Activated CD8-positive, alpha-beta memory T cell treated with anti-CD3 and anti-CD28 coated beads, Interleukin-2, amount 50 U/mL, for 24 hours (primary cell): ENCODE results near the gene SMAD9.

Experiments
- DNase-seq: peaks from one replicate; pipeline ENCODE4 v3.0.0-alpha.2; 2020; ENCODE audit errors: extremely low read depth

SMAD9 gene

DNA sequence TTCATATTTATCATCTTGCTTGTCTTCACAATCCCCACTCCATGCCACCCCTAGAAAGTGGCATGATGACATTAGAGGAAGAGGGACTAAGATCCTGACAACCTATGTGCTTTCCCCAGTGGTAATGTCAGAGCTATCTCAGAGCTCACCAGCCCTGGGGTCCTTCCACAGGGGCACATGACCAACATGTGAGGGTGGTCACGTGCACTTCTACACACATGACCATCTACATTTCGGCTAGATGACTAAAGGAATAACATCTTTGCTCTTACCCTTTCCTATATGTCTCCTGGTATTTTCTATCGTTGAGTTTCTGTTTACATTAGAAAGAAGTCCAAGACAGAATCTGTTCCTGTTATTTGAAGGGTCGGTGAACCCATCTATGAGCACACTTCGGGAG lies 54.8 kb downstream of the SMAD9 start:
- DNase-seq = no peak

DNA sequence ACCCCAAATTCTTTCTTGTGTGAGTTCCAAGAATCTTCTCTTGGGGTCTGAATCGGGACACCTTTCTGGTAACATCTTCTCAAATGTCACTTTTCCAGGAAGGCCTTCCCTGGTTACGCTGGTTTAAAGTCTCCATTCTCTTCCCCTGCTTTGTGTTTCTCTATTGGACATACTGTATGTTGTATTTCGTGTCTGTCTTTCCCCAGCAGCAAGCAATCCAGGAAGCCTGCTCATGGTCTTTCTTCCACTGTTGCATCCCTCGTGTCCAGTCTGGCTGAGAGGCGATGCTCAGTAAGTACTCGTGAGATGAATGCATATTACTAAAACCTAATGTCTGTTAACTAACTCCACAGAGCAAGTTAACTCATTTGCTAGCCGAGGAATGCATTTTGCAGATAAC lies 57.3 kb downstream of the SMAD9 start:
- no peak for DNase-seq

DNA sequence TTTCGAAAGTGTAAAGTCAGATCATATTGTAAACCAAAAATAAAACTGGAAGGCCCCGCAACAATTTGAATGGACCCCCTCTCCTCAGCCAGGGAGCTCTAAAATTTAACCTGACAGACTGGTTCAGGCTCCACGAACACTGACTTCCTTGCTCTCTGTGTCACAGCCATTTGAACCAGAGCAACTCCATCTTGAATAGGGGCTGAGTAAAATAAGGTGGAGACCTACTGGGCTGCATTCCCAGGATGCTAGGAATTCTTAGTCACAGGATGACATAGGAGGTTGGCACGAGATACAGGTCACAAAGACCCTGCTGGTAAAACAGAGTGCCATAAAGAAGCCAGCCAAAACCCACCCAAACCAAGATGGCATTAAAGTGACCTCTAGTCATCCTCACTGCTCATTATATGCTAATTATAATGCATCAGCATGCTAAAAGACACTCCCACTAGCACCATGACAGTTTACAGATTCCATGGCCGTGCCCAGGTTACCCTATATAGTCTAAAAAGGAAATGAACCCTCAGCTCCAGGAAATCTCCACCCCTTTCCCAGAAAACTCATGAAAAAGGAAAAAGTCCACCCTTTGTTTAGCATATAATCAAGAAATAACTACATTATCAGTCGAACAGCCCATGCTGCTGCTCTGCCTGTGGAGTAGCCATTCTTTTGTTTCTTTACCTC lies 57.9 kb downstream of the SMAD9 start:
- no peak for DNase-seq

GRCh38 chr13:36859259-36859658 lies 60.8 kb downstream of the SMAD9 start:
- no peak for DNase-seq

GRCh38 chr13:36858290-36858689 lies 61.7 kb downstream of the SMAD9 start:
- DNase-seq = no peak

- no peak for DNase-seq
Observed at GRCh38 chr13:36857253-36857652, 62.8 kb downstream of the SMAD9 start.

- no peak for DNase-seq
Observed at GRCh38 chr13:36850790-36851438, 69.1 kb downstream of the SMAD9 start.

- no peak for DNase-seq
Observed at GRCh38 chr13:36848199-36848982, 71.6 kb downstream of the SMAD9 start.

DNA sequence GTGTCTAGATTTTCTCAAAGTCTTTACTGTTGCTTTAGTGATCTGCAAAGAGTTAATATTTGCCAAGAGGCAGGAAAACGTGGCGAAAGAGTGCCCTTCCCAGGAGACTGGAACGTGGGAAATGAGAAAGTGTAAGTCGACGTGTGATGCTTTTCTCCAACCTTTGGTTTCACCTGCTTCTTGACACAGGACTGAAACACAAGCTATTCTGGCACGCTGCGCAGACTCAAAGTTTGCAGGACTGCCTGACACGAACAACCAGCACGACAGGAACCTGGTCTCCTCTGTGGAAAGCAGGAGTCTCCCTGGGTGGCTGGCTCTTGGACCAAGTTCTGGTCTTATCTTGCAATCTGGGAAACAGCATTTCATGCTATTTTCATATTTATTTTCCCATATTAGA lies 72.4 kb downstream of the SMAD9 start:
- no peak for DNase-seq

- DNase-seq = no peak
Observed at GRCh38 chr13:36841391-36841790, 78.6 kb downstream of the SMAD9 start.

DNA sequence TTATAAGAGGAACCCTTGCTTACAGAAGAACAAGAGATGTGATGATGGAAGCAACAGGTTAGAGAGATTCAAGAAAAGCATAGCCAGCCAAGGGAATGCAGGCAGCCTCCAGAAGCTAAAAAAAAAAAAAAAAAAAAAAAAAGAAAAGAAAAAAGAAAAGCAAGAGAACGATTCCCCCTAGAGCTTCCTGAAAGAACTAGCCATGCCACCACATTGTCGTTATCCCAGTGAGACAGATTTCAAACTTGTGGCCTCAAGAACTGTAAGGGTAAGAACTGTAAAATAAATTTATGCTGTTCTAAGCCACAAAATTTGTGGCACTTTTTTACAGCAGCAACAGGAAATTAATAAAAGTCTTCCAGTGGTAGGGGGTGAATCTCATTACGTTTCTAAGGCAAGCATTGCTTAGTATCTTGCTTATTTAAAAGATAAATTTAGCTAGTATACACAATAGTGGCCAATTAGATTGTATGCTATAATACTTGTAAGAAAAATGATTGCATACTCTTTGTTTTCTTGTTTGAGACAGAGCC lies 79.3 kb downstream of the SMAD9 start:
- no peak for DNase-seq

GRCh38 chr13:36839981-36840380 lies 80.1 kb downstream of the SMAD9 start:
- no peak for DNase-seq

DNA sequence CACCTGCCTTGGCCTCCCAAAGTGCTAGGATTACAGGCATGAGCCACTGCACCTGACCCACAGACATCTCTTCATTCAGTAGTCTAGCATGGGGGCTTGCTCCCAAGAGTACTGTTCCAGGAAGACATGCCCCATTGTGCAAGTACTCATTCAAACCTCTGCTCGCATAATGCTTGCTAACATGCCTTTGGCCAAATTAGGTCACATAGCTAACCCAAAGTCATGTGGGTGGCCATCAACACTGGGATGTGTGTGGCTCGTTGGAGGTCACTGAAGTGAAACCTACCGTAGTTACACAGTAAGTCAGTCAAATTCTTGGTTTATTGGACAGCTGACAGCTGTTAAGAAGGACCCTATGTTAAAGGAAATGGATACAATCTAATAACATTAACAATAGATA lies 80.8 kb downstream of the SMAD9 start:
- no peak for DNase-seq

GRCh38 chr13:36837354-36838092 lies 82.5 kb downstream of the SMAD9 start:
- no peak for DNase-seq

- DNase-seq = no peak
Observed at GRCh38 chr13:36834299-36834698, 85.7 kb downstream of the SMAD9 start.

DNA sequence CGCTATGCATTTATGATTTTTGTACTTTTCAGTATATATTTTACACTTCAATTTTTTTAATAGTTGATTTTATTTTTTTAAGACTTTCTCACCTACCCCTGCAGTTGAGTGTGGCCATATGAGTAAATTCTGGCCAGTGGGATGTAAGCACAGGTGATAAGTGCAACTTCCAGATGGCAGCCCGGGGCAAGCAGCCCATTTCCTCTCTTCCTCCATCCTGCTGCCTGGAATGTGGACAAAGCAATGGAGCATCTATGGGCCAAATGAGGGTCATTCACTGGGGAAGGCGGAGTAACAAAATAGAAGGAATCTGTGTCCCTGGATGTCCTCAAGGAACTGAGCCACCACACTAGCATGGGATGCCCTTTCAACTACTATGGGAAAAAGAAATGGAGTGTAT lies 88.7 kb downstream of the SMAD9 start:
- DNase-seq = no peak

- no peak for DNase-seq
Observed at GRCh38 chr13:36829753-36830152, 90.3 kb downstream of the SMAD9 start.

- DNase-seq = no peak
Observed at GRCh38 chr13:36822785-36823184, 97.3 kb downstream of the SMAD9 start.

DNA sequence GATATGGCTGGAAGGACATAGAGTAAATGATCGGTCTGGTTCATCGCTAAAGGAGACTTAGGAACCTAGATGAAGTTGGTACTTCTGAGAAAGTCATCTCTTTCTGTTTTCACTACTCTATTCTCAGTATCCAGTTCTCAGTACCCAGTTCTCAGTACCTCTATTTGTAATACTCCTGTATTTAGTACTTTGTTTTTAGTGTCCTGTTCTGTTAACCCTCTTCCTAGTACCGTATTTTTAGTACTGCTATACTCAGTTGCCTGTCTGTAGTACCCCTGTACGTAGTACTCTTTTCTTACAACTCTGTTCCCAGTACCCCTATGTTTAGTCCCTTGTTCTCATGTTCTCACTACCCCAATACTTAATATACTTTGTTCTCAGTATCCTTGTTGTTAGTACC lies 99.8 kb downstream of the SMAD9 start:
- no peak for DNase-seq

GRCh38 chr13:36819739-36820090 lies 100.3 kb downstream of the SMAD9 start:
- no peak for DNase-seq

DNA sequence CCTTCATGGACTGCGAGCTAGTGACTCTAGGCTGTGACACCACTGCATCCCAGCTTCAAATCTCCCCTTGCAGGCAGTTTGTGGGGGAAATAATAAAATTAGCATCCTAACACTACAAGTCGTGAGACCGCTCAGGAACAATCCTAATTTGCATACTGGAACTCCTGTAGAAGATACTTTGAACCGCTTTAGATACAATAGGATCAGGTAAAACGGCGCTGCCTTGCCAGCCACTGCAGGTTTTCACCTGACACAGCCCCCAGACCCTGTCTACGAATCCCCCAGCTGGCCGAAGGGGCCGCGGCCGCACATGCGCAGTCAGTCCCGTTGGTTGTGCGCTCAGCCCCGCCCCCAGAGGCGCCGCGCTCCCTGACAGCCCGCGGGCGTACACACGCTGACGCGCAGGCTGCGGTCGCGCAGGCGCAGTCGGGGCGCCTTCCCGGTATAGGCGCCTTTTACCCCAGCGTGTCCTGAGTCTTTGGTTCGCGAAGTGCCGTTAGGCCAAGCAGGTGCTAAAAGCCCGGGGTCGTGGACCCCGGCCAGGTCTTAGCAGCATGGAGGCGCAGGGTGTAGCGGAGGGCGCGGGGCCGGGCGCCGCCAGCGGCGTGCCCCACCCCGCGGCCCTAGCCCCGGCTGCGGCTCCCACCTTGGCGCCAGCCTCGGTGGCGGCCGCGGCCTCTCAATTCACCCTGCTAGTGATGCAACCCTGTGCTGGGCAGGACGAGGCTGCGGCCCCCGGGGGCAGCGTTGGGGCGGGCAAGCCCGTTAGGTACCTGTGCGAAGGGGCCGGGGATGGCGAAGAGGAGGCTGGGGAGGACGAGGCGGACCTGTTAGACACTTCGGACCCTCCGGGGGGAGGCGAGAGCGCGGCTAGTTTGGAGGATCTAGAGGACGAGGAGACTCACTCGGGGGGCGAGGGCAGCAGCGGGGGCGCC lies 101.0 kb downstream of the SMAD9 start, which contains the start of gene RFXAP:
Gene RFXAP (plus strand): TSS at position 419 of the 935 bp plus-strand sequence. CDS start 136 bp downstream, at position 555.
- DNase-seq = peak; percentile 68
